ENCODE measurements around the gene PCGF5. TPM values are rescaled to one million over a fixed set of nuclear protein-coding genes. Genes with fewer than 3 reads are reported as not detected.

Gene PCGF5
- total RNA-seq, 3 donors from 2014 or later, result 65.0 to 76.1 (median 65.8) TPM

DNA sequence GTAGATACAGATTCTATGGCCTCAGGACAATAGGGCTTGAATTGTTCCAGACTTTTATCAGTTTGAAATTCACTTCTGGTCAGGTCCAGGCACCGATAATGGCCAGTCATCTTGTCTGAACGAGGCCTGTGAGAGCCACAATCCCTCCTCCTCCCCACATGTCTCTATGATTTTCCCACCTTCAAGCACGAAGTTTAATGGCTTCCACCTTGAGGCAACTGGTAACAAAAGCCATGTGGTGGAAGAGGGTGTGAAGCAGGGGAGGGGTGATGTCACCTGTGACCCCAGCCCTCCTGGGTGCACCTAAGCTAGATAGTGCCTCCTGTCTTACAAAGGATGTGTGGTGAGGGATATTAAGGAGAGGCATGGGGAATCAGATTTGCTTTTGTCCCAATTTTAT lies 89.2 kb downstream of the PCGF5 start:
- H3K4me1 ChIP-seq (ENCODE audit: low read depth), result no peaks in the 10 kb centered on the region
- H3K9me3 ChIP-seq, result no peaks in the 10 kb centered on the region
- TF ChIP-seq, protein P1, sequence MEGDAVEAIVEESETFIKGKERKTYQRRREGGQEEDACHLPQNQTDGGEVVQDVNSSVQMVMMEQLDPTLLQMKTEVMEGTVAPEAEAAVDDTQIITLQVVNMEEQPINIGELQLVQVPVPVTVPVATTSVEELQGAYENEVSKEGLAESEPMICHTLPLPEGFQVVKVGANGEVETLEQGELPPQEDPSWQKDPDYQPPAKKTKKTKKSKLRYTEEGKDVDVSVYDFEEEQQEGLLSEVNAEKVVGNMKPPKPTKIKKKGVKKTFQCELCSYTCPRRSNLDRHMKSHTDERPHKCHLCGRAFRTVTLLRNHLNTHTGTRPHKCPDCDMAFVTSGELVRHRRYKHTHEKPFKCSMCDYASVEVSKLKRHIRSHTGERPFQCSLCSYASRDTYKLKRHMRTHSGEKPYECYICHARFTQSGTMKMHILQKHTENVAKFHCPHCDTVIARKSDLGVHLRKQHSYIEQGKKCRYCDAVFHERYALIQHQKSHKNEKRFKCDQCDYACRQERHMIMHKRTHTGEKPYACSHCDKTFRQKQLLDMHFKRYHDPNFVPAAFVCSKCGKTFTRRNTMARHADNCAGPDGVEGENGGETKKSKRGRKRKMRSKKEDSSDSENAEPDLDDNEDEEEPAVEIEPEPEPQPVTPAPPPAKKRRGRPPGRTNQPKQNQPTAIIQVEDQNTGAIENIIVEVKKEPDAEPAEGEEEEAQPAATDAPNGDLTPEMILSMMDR (IDR thresholded peaks at IDR 0.05), result no peak
- H3K36me3 ChIP-seq (ENCODE audit: low read depth), result no peaks in the 10 kb centered on the region
- intact Hi-C loops (cut with DNase I, micrococcal nuclease), result no loop called here
- H3K4me3 ChIP-seq, result no peak overlapping the region
- ATAC-seq (no peak), DNase-seq (no peak)

DNA sequence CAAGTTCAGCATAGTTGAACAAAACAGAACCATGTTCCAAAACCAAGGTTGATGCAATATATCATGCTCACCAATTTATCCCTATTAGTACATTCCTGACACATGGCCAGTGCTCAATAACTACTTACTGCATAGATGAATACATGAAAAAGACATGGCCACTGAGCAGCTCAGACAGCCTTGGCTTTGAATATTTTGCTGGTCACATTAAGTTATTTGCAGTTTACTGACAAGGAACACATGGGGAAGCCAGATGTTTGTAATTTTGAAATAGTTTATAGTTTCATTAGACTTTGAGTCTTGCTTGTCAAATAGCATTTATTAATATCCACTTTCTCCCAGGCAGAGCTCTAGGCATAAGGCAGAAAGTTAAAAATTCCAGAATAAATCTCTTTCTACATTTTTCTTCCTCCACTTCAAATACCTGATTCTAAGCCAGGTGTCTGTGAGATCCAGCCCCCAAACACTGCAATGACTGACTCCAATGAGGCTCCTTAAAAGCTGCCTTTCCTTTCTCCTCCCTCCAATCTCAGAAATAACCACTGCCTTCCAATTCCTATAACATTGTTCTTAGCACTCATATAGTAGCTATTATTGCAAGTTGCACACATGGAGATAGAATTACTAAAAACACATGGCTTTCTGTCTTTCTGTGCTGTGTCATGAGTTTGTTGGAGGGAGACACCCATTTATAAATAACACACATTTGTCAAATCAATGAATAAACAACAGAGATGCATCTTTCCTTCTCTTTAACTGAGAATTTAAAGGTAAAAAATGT lies 91.3 kb downstream of the PCGF5 start:
- Histone ChIP-seq H3K4me1 (ENCODE audit: low read depth) (no peaks in the 10 kb centered on the region), H3K36me3 (ENCODE audit: low read depth) (no peaks in the 10 kb centered on the region), H3K4me3 (no peak overlapping the region), H3K9me3 (no peaks in the 10 kb centered on the region)
- ATAC-seq, result no peak
- intact Hi-C loops (cut with DNase I, micrococcal nuclease), result no loop called here
- TF ChIP-seq, protein P1 (IDR thresholded peaks at IDR 0.05), result no peak
- no peak for DNase-seq

DNA sequence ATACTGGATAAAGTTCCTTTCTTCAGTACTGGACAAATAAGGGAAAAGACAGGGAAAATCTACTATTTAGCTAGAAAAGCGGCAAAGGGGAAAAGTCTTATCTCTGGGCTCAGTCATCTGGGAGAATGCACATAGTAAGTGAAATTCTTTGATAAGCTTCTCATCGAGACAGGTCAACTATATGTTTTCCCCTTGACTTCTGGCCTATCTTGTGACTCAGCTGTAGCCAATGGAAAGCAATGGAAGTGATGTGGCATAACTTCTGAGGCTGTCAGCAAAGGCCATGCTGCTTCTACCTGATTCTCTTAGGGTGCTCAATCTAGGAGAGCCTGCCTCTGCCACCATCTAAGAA lies 91.9 kb downstream of the PCGF5 start:
- intact Hi-C loops (cut with DNase I, micrococcal nuclease), result no loop called here
- no peak for ATAC-seq
- TF ChIP-seq, protein P1 (IDR thresholded peaks at IDR 0.05), result no peak

DNA sequence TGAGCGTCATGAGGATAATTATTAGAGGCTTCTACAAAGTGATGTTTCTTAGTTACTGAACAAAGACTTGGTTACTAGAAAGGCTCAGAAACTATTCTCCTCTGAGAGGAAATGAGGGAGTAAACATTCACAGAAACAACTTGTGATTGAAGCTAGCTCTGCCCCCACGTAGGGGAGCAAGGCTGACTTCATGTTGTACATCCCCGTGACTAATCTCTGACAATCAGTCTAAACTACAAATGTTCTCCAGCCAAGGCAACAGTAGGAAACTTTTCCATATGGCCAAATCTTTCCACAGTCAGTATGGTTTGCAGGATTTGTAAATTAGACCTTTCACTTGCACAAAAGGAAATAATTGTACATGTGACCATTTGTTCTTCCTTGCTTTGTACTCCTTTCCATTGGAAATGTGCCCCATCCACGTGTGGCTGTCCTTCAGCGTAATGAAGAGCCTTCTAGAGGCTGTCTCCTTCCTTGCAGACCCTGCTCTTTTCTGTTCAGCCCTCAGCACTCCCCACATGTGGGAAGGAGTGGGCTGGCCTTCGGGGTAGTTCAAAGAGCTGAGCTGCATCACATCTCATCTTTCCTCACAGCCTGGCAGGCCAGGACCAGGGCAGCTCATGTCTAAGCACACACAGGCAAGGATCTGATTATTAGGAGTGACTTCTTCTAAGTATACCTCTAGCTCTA lies 93.5 kb downstream of the PCGF5 start:
- no peak for DNase-seq
- Histone ChIP-seq H3K4me3 (no peak overlapping the region), H3K9me3 (no peaks in the 10 kb centered on the region), H3K36me3 (ENCODE audit: low read depth) (no peaks in the 10 kb centered on the region), H3K4me1 (ENCODE audit: low read depth) (no peaks in the 10 kb centered on the region)
- ATAC-seq, result no peak
- intact Hi-C loops (cut with DNase I, micrococcal nuclease), result no loop called here
- TF ChIP-seq, protein P1 (IDR thresholded peaks at IDR 0.05), result no peak

More for the DNA sequence above, 91.9 kb downstream of the PCGF5 start:
- no peaks in the 10 kb centered on the region for H3K36me3 ChIP-seq (ENCODE audit: low read depth)
- DNase-seq, result no peak
- H3K9me3 ChIP-seq, result no peaks in the 10 kb centered on the region
- no peaks in the 10 kb centered on the region for H3K4me1 ChIP-seq (ENCODE audit: low read depth)
- H3K4me3 ChIP-seq, result no peak overlapping the region

DNA sequence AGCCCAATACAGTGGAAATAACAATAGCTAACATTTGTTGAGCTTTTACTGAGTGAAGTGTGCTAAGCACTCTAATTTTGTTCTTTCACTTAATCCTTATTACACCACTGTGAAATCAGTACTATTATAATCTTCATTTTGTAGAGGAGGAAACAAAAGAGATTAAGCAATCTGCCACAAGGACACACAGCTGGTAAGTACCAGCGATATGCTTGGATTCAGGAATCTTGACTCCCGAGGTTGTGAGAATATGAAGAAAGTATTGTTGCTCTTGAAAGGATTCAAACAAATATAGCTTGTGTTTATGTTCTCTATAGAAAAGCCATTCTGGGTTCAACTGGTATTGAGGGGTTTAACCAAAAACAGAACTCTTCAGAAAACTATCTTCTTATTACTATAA lies 96.0 kb downstream of the PCGF5 start:
- H3K36me3 ChIP-seq (ENCODE audit: low read depth), result no peaks in the 10 kb centered on the region
- ATAC-seq, result no peak
- TF ChIP-seq, protein P1 (IDR thresholded peaks at IDR 0.05), result no peak
- no peak for DNase-seq
- H3K4me1 ChIP-seq (ENCODE audit: low read depth), result no peaks in the 10 kb centered on the region
- intact Hi-C loops (cut with DNase I, micrococcal nuclease), result no loop called here
- H3K9me3 ChIP-seq, result no peaks in the 10 kb centered on the region
- H3K4me3 ChIP-seq, result no peak overlapping the region

Measured in mucosa of descending colon (tissue), 3 donors.